HG02759 (cell line): ENCODE measurements around the gene PDE4D.

ENCODE experiments used
- ATAC-seq: cut with Tn5 transposase; IDR thresholded peaks from one replicate; pipeline ENCODE4 v1.9.1; 2021; ENCODE audit warnings: mild to moderate bottlenecking, moderate library complexity; ENCODE audit not compliant: unreplicated experiment

Gene PDE4D

GRCh38 chr5:59100875-59101274 is 792.7 kb downstream of the PDE4D start:
- no peak for ATAC-seq

DNA sequence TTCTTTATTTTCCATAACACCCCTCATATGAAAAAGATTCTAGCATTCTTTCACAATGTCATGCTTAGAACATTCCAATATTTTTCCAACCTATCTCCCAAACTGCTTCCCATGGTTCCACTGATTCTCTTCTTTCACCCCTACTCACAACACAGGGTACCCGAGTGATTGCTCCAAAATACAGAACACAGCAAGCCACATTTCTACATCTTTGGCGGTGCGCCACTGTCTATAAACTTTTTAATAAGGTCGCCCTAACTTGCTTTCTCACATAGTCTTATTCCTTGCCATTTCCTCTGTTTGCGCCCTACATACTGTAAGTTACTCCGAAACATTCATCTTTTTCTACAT is 793.6 kb downstream of the PDE4D start:
- no peak for ATAC-seq

GRCh38 chr5:59099270-59099994 is 794.1 kb downstream of the PDE4D start:
- ATAC-seq, result no peak

DNA sequence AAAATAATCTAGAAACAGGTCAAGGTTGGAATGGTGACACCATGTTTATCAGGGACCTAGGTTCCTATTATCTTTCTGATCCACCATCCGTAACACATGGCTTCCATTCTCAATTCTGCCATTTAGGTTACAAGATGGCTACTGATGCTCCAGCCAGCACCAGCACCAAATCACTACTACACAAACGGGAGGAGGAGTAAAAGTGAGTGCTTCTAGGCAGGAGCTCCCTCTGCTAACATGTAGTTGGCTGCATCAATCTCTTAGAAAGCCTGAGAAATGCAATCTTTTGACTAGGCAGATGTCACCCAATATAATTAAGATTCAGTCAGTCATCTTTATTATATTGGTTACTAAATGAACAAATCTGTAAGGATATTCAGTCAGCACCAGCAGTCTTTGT is 794.8 kb downstream of the PDE4D start:
- ATAC-seq, result no peak

GRCh38 chr5:59097712-59098111 is 795.8 kb downstream of the PDE4D start:
- no peak for ATAC-seq

GRCh38 chr5:59097116-59097515 is 796.4 kb downstream of the PDE4D start:
- ATAC-seq, result no peak

- no peak for ATAC-seq
Measured at GRCh38 chr5:59095480-59095879, 798.0 kb downstream of the PDE4D start.

DNA sequence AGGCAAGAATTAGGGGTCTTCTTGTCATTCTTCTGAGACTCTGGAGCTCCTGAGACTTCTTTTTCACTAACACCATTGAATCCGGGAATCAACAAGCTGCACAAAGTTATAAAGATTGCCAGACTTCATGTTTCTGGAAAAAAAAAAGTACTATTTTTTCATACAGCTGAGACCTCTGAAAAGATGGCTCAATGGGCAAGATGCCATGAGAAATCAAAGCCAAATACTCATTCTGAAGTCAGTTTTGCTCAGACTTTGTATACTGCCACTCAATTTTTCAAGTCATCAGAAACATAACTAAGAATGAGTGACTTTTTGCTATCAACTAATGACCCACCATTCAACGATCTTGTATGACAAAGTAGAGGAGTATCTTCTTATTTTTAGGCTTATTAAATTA is 798.7 kb downstream of the PDE4D start:
- ATAC-seq, result no peak

GRCh38 chr5:59093329-59093728 is 800.2 kb downstream of the PDE4D start:
- ATAC-seq, result no peak

DNA sequence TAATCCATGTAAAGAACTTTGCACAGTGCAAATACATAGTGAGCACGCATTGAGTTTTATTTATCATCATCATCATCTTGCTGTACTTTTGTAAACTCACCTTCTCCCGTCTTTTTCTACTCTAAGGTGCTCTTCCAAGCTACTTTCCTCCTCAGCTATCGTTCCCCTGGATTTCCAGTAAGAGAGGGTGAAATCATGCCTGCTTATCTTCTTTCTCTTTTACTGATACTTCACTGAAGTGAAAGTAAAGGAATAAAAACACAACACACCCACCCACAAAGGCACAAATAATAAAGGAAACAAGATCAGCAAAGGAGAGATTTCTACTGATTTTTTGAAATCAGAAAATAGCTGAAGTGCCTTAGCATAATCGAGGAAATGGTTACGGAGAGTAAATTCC is 800.8 kb downstream of the PDE4D start:
- ATAC-seq, result no peak

DNA sequence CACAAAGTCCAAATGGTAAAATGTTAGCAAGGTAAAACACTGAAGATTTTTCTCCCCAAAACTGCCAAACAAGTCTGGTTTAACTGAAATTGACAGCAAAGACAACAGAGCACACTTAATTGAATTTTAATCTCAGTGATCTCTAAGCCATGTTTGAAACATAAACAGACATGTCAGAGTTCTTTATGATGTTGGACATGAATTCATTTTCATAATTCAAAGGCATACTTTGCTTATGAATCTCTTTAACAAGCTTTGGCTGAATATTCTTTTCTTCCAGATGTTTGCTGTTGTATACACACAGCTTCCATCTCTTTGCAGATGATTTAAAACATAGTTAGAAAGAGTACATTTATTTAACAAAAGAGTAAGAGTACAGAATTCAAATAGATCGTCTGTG is 801.6 kb downstream of the PDE4D start:
- ATAC-seq, result no peak

DNA sequence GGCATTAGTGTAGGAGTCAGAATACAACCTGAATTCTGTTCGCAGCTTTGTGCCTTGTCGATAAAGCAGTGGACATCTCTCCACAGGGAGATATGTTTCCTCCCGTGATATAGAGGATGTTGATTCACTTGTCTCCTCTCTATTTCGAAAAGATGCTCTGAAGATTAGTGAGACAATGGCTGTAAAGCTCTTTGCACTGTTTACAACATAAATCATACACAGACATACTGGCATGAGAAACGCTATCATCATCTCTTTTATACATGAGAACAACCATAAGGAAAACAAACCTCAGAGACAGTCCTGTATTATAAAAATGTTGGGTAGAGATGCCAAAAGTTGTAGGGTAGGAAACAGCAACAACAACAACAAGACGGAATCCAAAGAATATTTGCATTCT is 803.2 kb downstream of the PDE4D start:
- no peak for ATAC-seq

DNA sequence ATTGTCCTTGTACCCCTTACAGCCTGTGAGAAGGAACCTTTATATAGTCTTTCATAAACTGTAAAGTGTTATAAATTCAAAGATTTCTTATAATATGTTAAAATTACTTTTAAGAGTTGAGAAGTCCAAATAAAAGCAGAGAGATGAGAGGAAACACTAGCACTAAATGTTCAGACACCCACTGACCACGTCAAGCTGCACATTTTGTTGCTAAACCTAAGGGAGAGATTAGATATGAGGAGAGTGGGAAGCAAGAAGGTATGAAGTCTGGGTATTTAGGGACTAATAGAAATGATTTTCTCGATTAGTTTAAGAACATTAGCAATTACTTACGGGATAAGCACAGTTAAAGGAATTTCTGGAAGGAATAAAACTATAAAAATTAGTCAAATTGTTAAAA is 803.8 kb downstream of the PDE4D start:
- no peak for ATAC-seq

GRCh38 chr5:59088546-59088945 is 805.0 kb downstream of the PDE4D start:
- no peak for ATAC-seq

GRCh38 chr5:59086024-59086423 is 807.5 kb downstream of the PDE4D start:
- ATAC-seq, result no peak

- no peak for ATAC-seq
Measured at GRCh38 chr5:59081693-59082092, 811.8 kb downstream of the PDE4D start.

DNA sequence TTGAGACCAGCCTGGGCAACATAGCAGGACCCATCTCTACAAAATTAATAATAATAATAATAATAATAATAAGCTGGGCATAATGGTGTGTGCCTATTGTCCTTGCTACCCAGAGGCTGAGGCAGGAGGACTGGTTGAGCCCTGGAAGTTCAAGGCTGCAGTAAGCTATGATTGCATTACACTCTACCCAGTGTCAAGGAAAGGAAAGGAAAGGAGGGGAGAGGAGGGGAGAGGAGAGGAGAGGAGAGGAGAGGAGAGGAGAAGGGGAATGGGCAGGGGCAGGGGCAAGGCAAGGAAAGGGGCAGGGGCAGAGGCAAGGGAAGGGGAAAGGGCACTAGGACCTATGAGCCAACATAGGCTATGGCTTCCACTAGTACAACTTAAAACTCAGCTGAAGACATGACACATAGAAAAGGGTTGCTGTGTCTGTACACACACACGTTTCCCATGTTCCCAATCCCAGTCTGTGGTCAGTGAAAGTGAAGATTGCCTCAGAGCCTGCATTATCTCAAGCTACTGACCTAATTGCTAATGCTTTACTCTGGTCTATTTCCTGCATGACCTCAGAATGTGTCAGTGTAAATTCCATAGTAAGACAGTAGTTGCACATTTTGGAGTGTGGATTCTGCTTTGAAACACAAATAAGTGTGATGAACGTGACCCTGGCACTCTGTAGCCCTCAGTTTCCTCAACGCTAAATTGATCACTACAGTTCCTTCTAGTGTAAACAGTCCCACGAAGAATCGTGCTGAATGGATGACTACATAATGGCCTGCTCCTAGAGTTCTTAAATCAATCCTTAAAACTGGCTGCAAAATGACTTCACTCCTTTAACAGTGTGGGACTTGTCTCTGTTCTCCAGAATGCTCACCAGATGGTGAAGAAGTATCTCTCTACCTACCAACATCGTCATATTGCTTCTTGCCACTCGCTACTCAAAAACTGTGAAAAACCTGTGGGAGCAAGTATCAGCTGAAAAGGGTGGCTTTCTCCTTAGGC is 813.6 kb downstream of the PDE4D start:
- ATAC-seq, result no peak

DNA sequence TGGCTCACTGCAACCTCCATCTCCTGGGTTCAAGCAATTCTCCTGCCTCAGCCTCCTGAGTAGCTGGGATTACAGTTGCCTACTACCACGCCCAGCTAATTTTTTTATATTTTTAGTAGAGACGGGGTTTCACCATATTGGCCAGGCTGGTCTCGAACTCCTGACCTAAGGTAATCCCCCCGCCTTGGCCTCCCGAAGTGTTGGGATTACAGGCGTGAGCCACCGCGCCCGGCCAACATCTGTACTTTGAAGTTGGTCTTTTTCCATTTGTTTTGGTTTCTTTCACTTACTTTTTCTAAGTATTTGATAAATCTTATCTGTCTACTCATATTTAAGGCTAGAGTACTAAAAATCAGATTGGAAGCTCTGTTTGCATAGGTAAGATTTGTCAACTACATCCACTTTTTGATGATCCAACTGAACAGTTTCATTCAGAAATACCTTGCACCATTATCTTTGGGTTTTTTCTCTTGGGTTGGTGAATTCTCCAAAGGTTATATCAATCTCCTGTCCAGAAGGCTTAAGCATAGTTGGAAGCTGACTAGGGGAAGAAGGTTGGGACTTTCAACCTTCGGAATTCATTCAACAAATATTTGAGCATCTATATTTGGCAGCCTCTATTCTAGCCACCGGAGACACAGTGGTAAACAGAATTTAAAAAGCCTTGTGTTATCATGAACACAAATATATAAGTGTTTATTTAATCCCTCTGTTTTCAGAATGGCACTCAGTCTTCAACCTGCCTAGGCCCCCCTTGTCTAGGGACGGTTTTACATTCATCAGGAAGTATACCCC is 821.6 kb downstream of the PDE4D start:
- no peak for ATAC-seq

GRCh38 chr5:59069438-59070079 is 824.0 kb downstream of the PDE4D start:
- no peak for ATAC-seq

DNA sequence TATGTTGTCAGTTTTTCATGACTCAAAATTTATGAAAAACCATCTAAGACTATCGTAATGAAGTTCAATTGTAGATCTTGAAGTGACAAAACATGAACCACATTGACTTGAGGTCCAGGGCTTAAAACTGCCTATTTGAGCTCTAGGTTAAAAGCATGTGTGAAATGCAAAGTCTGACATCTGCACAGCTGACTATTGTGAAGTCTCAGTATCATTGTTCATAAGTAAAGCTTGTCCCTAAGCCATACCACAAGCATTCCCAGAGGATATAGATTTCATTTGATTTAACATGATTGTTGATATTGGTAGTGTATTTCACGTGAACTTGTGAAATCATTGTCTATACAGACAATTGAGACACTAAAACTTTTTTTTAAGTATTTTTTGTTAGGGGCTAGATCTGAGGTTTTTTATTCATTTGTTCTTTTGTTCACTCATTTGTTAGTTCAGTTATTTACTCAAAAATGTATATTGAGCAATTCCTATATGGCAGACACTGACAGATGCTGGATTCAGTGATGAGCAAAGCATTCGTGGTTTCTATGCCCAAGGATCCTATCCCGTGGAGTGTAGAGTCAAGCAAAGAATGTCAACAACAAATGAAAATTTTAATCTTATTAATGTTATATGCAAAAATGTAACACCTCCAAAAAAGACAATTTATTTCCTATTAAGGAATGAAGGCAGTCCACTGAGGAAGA is 825.4 kb downstream of the PDE4D start:
- ATAC-seq, result no peak
